Embryonic facial prominence (tissue), 1 donor: ENCODE results near the gene GLRX2.
"Not testable (repeated sequence)": the region's sequence is repeated elsewhere in the genome, so short reads cannot be mapped to it uniquely, and the experiment has no call there.

Source experiments
- DNase-seq: peaks from one replicate; pipeline ENCODE4 v3.0.0-alpha.2; 2016; ENCODE audit errors: extremely low spot score

The GLRX2 gene

DNA sequence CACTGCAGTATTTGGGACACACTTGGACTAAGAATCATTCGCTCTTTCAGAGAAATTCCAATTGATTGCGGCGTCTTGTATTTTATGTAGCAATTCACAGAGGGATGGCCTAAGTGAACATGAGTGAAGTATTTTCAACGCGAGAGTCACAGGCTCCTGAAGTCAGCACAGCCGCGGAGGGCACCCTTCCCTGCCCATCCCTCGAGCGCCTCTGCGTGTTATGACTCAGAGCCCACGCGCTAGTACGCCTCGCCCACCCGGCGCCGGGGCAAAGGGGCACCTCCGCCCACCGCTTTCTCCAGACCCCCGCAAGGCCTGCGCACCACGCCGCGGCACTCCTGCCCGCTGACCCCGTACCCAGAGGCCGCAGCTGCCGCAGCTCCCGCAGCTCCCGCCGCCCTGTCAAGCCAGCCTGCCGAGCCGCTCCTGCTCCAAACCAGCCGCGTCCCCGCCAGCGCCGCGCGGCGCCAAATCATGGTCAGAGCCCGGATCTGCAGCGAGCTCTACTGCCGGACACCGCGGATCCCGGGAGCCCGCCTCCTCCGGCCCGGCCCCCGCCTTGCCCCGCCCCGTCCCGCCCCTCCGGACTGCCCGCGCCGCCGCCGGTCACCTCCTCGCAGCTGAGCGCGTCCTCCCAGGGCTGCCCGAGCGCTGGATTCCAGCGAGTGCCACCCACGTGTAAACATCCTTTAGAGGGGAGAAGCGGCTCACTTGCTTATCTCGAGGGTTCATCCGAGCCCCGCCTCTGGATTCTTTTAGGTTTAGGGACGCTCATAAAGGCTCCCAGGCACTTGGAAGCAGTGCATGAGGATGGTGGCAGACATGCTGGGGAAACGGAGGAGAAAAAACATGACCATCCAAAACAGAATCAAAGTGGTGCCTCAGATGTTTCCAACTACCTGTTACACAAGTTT lies at the start of gene GLRX2:
GLRX2 (minus strand) TSS at position 508 of the 914 bp plus-strand sequence; CDS start at position 476, 32 bp downstream.
- DNase-seq, result peak; percentile 27

- no peak for DNase-seq
Observed at GRCh38 chr1:193144999-193145398, 39.8 kb upstream of the GLRX2 start.

- no peak for DNase-seq
Observed at GRCh38 chr1:193144361-193144938, 39.2 kb upstream of the GLRX2 start.

GRCh38 chr1:193143285-193143684 lies 38.1 kb upstream of the GLRX2 start:
- no peak for DNase-seq

- no peak for DNase-seq
Observed at GRCh38 chr1:193142409-193142808, 37.2 kb upstream of the GLRX2 start.

GRCh38 chr1:193141804-193142203 lies 36.6 kb upstream of the GLRX2 start:
- DNase-seq, result no peak

GRCh38 chr1:193140254-193140653 lies 35.0 kb upstream of the GLRX2 start:
- no peak for DNase-seq

DNA sequence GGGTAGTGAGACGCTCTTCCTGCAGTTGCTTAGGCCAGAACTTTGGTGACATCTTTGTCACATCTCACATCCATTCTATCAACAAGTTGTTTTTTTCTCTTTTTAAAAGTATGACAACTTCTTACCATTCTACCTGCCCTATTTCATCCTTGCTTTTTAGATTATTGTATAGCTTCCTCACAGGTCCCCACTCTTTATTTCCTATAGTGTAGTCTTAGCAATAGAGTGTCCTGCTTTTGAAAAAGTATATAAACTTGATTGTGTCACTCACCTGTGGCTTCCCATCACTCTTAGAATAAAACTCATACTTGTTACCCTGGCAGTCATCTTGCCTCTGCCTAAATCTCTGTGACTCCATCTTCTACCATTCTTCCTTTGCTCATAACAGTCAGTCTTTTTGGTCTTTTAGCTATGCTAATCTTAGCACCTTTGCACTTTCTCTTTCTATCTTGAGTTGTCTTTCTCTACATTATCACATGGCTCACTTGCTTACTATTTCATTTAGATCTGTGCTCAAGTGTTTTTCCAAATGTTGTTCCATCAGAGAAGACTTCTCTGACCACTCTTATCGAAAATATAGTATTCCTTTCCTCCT lies 26.1 kb upstream of the GLRX2 start:
- DNase-seq, result no peak

GRCh38 chr1:193125369-193125768 lies 20.2 kb upstream of the GLRX2 start:
- no peak for DNase-seq

DNA sequence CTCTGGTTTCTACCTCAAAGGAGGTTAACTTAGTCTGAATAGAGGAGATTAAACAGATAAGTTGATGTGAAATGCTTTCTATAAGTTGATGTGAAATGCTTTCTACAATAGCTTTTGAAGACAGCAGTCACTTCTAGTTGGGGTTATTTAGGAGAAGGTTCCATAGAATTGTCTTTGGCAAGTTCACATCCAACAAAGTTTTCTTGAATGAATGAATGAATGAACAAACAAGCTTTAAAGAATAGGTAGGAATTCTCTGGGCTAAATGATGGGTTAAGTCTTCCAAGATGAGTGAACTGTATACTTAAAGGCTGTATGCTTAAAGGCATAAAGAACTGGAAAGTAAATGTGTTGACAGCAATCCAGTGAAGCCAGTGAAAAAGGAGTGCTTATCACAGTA lies 18.5 kb upstream of the GLRX2 start:
- no peak for DNase-seq

DNA sequence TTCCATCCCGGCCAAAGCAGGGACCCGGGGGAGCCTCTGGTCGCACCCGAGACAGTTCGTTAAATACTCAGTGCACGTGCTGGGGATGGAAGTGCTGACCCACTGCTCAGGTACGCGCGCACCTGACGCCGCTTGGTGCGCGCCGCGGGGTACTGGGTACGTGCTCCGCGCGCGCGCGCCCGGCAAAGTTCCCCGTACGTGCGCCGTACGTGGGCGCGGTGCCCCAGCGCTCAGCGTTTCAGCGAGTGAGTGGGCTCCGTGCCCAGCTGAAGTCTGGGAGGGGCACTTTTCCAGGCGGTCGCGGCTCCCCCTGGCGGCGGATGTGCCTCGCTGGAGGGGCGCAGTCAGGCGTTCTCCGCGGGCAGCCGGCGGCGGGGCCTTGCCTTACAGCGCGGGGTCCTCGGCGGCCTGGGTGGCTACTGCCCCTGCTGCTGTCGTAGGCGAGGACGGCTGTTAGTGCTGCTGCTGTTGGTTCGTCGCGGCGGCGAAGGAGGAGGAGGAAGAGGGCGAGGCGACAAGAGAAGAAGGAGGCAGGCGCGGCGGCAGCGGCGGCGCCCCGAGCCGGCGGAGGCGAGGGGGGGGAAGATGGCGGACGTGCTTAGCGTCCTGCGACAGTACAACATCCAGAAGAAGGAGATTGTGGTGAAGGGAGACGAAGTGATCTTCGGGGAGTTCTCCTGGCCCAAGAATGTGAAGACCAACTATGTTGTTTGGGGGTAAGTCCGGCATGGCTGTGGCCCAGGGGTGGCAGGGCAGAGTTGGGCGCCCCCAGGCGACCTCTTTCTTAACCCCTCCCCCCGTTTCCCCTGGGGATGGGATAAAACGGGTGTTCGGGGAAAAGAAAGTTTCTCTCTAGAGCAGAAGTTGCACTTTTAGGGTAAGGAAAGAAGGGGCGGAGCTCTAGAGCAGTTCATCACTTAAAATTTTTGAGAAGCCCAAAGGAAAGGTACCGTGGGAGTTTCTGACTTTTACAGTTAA lies 16.7 kb upstream of the GLRX2 start, which contains the start of gene CDC73:
CDC73 (plus strand) TSS at position 416 of the 978 bp plus-strand sequence; CDS start at position 586, 170 bp downstream.
- peak; percentile 90 for DNase-seq

- no peak for DNase-seq
Observed at GRCh38 chr1:193120604-193121166, 15.5 kb upstream of the GLRX2 start.

DNA sequence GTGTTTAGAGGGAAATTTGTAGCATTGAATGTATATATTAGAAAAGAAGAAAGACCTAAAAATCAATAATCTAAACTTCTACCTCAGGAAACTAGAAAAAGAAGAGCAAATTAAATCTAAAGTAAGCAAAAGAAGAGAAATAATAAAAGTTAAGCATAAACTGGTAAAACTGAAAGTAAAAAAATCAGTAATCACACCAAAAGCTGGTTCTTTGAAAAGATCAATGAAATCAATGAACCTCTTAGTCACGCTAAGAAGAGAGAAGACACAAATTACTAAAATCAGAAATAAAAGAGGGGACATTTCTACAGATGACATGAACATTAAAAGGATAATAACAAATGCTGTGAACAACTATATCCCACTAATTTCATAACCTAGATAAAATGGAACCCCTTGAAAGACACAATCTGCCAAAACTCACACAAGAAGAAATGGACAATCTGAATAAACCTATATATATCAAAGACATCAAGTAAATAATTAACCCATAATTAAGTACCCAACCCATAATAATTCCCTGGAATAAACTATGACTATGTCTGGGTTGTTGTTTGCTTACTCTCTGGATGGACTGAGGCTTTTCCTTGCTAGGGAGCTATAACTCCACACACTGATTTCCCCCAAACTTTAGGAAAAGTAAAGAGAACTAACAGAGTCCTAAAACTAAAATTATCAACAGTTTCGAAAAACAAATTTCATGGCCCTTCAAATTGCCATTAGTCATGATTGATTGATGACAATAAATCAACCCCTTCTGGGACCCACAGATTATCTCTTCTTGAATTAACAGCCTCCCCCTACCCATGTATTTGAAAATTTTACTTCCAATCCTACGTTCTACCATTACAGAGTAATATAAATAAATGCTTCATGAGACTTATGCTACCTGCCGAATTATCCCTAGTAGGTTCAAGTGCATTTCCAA lies 13.9 kb upstream of the GLRX2 start:
- no peak for DNase-seq

GRCh38 chr1:193118194-193118593 lies 13.0 kb upstream of the GLRX2 start:
- DNase-seq, result no peak

DNA sequence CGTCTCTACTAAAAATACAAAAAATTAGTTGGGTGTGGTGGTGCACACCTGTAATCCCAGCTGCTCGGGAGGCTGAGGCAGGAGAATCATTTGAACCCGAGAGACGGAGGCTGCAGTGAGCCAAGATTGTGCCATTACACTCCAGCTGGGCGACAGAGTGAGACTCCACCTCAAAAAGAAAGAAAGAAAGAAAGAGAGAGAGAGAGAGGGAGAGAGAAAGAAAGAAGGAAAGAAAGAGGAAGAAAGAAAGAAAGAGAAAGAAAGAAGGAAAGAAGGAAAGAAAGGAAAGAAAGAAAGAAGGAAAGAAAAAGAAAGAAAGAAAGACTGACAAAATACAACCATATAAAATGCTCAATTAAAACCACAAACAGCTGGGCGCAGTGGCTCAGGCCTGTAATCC lies 12.0 kb upstream of the GLRX2 start:
- not testable (repeated sequence) for DNase-seq

DNA sequence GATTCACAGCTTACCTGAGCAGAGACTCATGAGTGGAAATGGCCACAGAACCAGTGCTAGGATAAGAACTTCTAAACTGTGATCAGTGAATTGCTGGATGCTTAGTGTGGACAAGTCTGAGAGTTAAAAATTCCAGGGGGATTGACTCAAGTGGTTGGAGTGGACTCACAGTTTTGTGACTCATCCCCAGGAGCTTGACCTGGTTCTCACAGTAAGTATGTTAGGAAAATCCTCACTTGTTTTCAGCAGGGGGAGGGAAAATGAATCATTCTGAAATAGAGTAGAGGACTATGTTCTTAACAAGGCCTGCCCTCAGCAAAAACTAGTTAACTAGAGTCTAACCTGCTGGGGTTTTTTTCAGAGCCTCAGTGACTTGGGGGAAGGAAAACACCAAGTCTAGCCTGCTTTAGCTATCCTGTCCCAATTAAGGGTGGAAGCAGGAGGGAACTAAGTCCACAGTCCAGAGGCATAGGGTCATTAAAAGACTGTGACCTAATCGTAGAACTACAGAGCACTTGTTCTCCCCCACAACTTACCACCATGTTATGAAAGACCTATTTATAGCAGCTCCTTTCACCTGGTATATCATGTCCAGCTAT lies 10.5 kb upstream of the GLRX2 start:
- DNase-seq, result no peak

GRCh38 chr1:193114485-193115095 lies 9.4 kb upstream of the GLRX2 start:
- DNase-seq, result no peak

GRCh38 chr1:193113992-193114332 lies 8.7 kb upstream of the GLRX2 start:
- no peak for DNase-seq

GRCh38 chr1:193113258-193113991 lies 8.2 kb upstream of the GLRX2 start:
- no peak for DNase-seq
